CD14-positive monocyte (primary cell): ENCODE data around the gene PDE11A. TPM values are rescaled to one million over a fixed set of nuclear protein-coding genes. Genes with fewer than 3 reads are reported as not detected.

Experiments
- DNase-seq, 3 donors: peaks; one replicate each; pipeline ENCODE4 v3.0.0-alpha.2; 2011 to 2022
- H2AFZ ChIP-seq: 2 replicates; pipeline ENCODE4 v1.6.0; 2012; ENCODE audit warnings: mild to moderate bottlenecking, low read depth, low read length, inconsistent platforms; ENCODE audit not compliant: insufficient read depth, poor library complexity, severe bottlenecking
- H3K27ac ChIP-seq, 2 donors: 1 replicate in 1 of 2; 2 replicates in 1 of 2; pipeline ENCODE4 v1.5.1; 2012 to 2013; ENCODE audit warnings: low read length in 2 of 2, control low read depth in 1 of 2, inconsistent platforms in 1 of 2, low read depth in 1 of 2, mild to moderate bottlenecking in 1 of 2
- H3K27me3 ChIP-seq, 2 donors: one replicate each; pipeline versions ENCODE4 v1.6.0 to v1.6.1; 2011 to 2013; ENCODE audit warnings: low read length in 2 of 2; ENCODE audit not compliant: control insufficient read depth in 2 of 2, insufficient read depth in 2 of 2
- H3K36me3 ChIP-seq, 2 donors: replicated peaks in 1 of 2; 1 replicate in 1 of 2; 2 replicates in 1 of 2; pipeline versions ENCODE4 v1.5.1 to v1.6.1; 2012 to 2013; ENCODE audit warnings: low read length in 2 of 2, control low read depth in 1 of 2, inconsistent platforms in 1 of 2, mild to moderate bottlenecking in 1 of 2; ENCODE audit not compliant: insufficient read depth in 2 of 2, control insufficient read depth in 1 of 2
- H3K4me1 ChIP-seq, 2 donors: 1 replicate in 1 of 2; 2 replicates in 1 of 2; pipeline versions ENCODE4 v1.5.1 to v1.6.1; 2012 to 2013; ENCODE audit warnings: low read length in 2 of 2, control low read depth in 1 of 2, inconsistent platforms in 1 of 2, mild to moderate bottlenecking in 1 of 2, moderate library complexity in 1 of 2; ENCODE audit not compliant: insufficient read depth in 2 of 2, control insufficient read depth in 1 of 2
- H3K4me2 ChIP-seq: replicated peaks from 2 replicates; pipeline ENCODE3; 2012; ENCODE audit warnings: low read length, moderate library complexity, mild to moderate bottlenecking; ENCODE audit not compliant: poor library complexity, severe bottlenecking; ENCODE audit errors: extremely low read depth
- H3K4me3 ChIP-seq, 3 experiments: fragments of 200-600 bp in 1 of 3; sonication (generic) in 1 of 3; replicated peaks in 1 of 3; 1 replicate in 2 of 3; 2 replicates in 1 of 3; pipeline ENCODE4 v1.5.1; 2011 to 2013; ENCODE audit warnings: low read length in 3 of 3, mild to moderate bottlenecking in 3 of 3, control low read depth in 2 of 3, low read depth in 2 of 3, inconsistent platforms in 1 of 3, moderate library complexity in 1 of 3
- H3K79me2 ChIP-seq: 2 replicates; pipeline ENCODE4 v1.6.0; 2012; ENCODE audit warnings: mild to moderate bottlenecking, control low read depth, inconsistent platforms, low read length, moderate library complexity; ENCODE audit not compliant: insufficient read depth
- H3K9ac ChIP-seq: 2 replicates; pipeline ENCODE4 v1.6.0; 2017; ENCODE audit warnings: low read length, mild to moderate bottlenecking; ENCODE audit not compliant: insufficient read depth, poor library complexity, severe bottlenecking
- H3K9me3 ChIP-seq, 2 donors: replicated peaks in 1 of 2; 1 replicate in 1 of 2; 2 replicates in 1 of 2; pipeline versions ENCODE4 v1.5.1 to v1.6.1; 2012 to 2013; ENCODE audit warnings: low read length in 2 of 2, control low read depth in 1 of 2; ENCODE audit not compliant: control insufficient read depth in 1 of 2, insufficient read depth in 1 of 2
- H4K20me1 ChIP-seq: 2 replicates; pipeline ENCODE4 v1.6.0; 2012; ENCODE audit warnings: mild to moderate bottlenecking, low read length, control low read depth, moderate library complexity; ENCODE audit not compliant: insufficient read depth
- H3K27ac Mint-ChIP-seq, 7 donors: one replicate each; pipeline ENCODE4 v1.8.0; 2020; ENCODE audit warnings: mild to moderate bottlenecking in 7 of 7, mixed read lengths in 7 of 7, moderate library complexity in 6 of 7, inconsistent platforms in 2 of 7
- H3K27me3 Mint-ChIP-seq, 3 donors: one replicate each; pipeline ENCODE4 v1.8.0; 2021 to 2022; ENCODE audit warnings: low read depth in 3 of 3, mild to moderate bottlenecking in 3 of 3, mixed read lengths in 3 of 3, moderate library complexity in 3 of 3, inconsistent platforms in 1 of 3
- H3K36me3 Mint-ChIP-seq, 2 donors: one replicate each; pipeline ENCODE4 v1.8.0; 2020; ENCODE audit warnings: mixed read lengths in 2 of 2, inconsistent platforms in 1 of 2, mild to moderate bottlenecking in 1 of 2
- H3K4me1 Mint-ChIP-seq: one replicate; pipeline ENCODE4 v1.8.0; 2020; ENCODE audit warnings: mild to moderate bottlenecking, mixed read lengths
- H3K4me3 Mint-ChIP-seq, 2 donors: one replicate each; pipeline ENCODE4 v1.8.0; 2020; ENCODE audit warnings: mild to moderate bottlenecking in 2 of 2, mixed read lengths in 2 of 2, moderate library complexity in 1 of 2
- H3K9me3 Mint-ChIP-seq, 7 donors: one replicate each; pipeline ENCODE4 v1.8.0; 2020 to 2022; ENCODE audit warnings: mixed read lengths in 7 of 7, mild to moderate bottlenecking in 6 of 7, moderate library complexity in 6 of 7, inconsistent platforms in 2 of 7
- CTCF ChIP-seq: fragments of 200-600 bp; IDR thresholded peaks from one replicate; pipeline ENCODE4 v1.8.0; 2022; ENCODE audit warnings: antibody characterized with exemption, mild to moderate bottlenecking
- WGBS: methylation state at CpG from one replicate; pipeline ENCODE4 v1.1.5; 2013; ENCODE audit warnings: missing lambda C conversion rate; ENCODE audit not compliant: insufficient coverage; 5-methylcytosine and 5-hydroxymethylcytosine counted together
- intact Hi-C, 2 donors: fragments of 100-400 bp; cut with micrococcal nuclease; formaldehyde crosslinking; loops; one replicate each; pipeline versions ENCODE4 v1.15.0 to v1.15.1; 2023
- polyA plus RNA-seq, 3 donors: library from polyadenylated mRNA; depleted of rRNA in 1 of 3; unstranded in 2 of 3; stranded (reverse) in 1 of 3; fragments of 300-500 nt in 2 of 3; fragments of >200 nt in 1 of 3; fragmentation: Illumina TruSeq in 2 of 3; gene quantifications; 1 replicate in 2 of 3; 2 replicates in 1 of 3; pipeline ENCODE4 v1.2.3, GENCODE V29; 2012 to 2021

The PDE11A gene
- polyA plus RNA-seq, 3 donors: not detected

DNA sequence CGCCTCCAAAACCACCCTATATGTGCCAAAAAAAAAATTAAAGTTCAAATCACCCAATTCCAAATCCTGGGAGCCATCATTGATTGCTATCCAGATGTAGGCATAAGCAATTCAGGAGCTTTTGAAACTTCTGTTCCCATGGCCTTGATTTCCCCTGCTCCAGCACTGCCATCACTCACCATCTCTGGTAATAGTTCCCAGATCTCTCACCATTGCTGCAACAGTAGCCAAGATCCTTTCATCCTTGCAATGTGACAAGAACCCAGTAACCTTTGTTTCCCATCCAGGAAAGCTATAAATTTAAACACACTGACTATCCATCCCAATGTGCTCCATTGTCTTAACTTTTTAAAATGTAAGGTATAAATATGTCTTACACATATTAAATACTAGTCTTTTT, 155.4 kb downstream of the PDE11A start:
- Histone ChIP-seq H3K9ac (no peak overlapping the region), H3K4me1 (no peaks in the 10 kb centered on the region), H3K4me2 (no peak overlapping the region), H3K27me3 (no peaks in the 10 kb centered on the region), H3K79me2 (no peaks in the 10 kb centered on the region), H3K4me3 (no peak overlapping the region), H4K20me1 (no peaks in the 10 kb centered on the region), H2AFZ (no peak overlapping the region), H3K36me3 (no peaks in the 10 kb centered on the region), H3K27ac (no peak overlapping the region), H3K9me3 (no peaks in the 10 kb centered on the region)
- DNase-seq: no peak
- WGBS: no CpG with 5 or more reads among the region's 1 CpG
- Mint-ChIP-seq H3K4me1 (no peaks in the 10 kb centered on the region), H3K4me3 (no peak overlapping the region), H3K9me3 (peaks cover 0 to 1% (median 0%) of the 10 kb centered on the region in 7 donors), H3K36me3 (no peaks in the 10 kb centered on the region), H3K27ac (no peak overlapping the region), H3K27me3 (no peaks in the 10 kb centered on the region)
- intact Hi-C loops: no loop called here
- no peak for TF ChIP-seq CTCF

GRCh38 chr2:177916342-177916741, 156.2 kb downstream of the PDE11A start:
- Mint-ChIP-seq H3K36me3 (no peaks in the 10 kb centered on the region), H3K9me3 (peaks cover 0 to 1% (median 0%) of the 10 kb centered on the region in 7 donors), H3K27me3 (no peaks in the 10 kb centered on the region), H3K4me3 (no peak overlapping the region), H3K27ac (no peak overlapping the region), H3K4me1 (no peaks in the 10 kb centered on the region)
- Histone ChIP-seq H3K9me3 (no peaks in the 10 kb centered on the region), H3K27me3 (no peaks in the 10 kb centered on the region), H3K4me3 (no peak overlapping the region), H3K9ac (no peak overlapping the region), H3K4me1 (no peaks in the 10 kb centered on the region), H2AFZ (no peak overlapping the region), H4K20me1 (no peaks in the 10 kb centered on the region), H3K36me3 (no peaks in the 10 kb centered on the region), H3K27ac (no peak overlapping the region), H3K4me2 (no peak overlapping the region), H3K79me2 (no peaks in the 10 kb centered on the region)
- WGBS: 39% methylated on average over 4 of the region's 4 CpGs
- no peak for TF ChIP-seq CTCF
- DNase-seq: no peak
- intact Hi-C loops: no loop called here
